Keratinocyte (primary cell): ENCODE results near the gene LDLRAD2. TPM values are rescaled to one million over a fixed set of nuclear protein-coding genes. Genes with fewer than 3 reads are reported as not detected.

ENCODE experiments used
- DNase-seq: peaks from one replicate; pipeline ENCODE4 v3.0.0-alpha.2; 2011; ENCODE audit warnings: low read depth, missing footprints, low spot score
- FAIRE-seq: peaks from 2 replicates; lab custom pipeline; 2011; peaks lifted over from hg19 to GRCh38; lab: Jason Lieb, UNC
- H2AFZ ChIP-seq: 2 replicates; pipeline ENCODE4 v1.6.0; 2012; ENCODE audit warnings: low read length, control low read depth, inconsistent platforms; ENCODE audit not compliant: control insufficient read depth
- H3K27ac ChIP-seq: 2 replicates; pipeline ENCODE4 v1.5.1; 2011; ENCODE audit warnings: low read length; ENCODE audit not compliant: control insufficient read depth, insufficient read depth
- H3K27me3 ChIP-seq: 3 replicates; pipeline ENCODE4 v1.6.0; 2011; ENCODE audit warnings: low read length; ENCODE audit not compliant: control insufficient read depth, insufficient read depth; ENCODE audit errors: extremely low read depth
- H3K36me3 ChIP-seq, 2 experiments: 2 replicates in 1 of 2; 3 replicates in 1 of 2; pipeline ENCODE4 v1.5.1; 2011; ENCODE audit warnings: low read length in 2 of 2, mild to moderate bottlenecking in 1 of 2; ENCODE audit not compliant: control insufficient read depth in 2 of 2, insufficient read depth in 2 of 2; ENCODE audit errors: extremely low read depth in 1 of 2
- H3K4me1 ChIP-seq: 3 replicates; pipeline ENCODE4 v1.5.1; 2011; ENCODE audit warnings: low read length; ENCODE audit not compliant: control insufficient read depth, insufficient read depth; ENCODE audit errors: extremely low read depth
- H3K4me2 ChIP-seq: 3 replicates; pipeline ENCODE4 v1.6.0; 2011; ENCODE audit warnings: low read depth, low read length; ENCODE audit not compliant: control insufficient read depth, insufficient read depth; ENCODE audit errors: extremely low read depth
- H3K4me3 ChIP-seq, 3 experiments: fragments of 200-600 bp in 1 of 3; sonication (generic) in 1 of 3; 2 replicates in 2 of 3; 3 replicates in 1 of 3; pipeline ENCODE4 v1.5.1; 2011 to 2016; ENCODE audit warnings: low read length in 3 of 3, mild to moderate bottlenecking in 3 of 3, control low read depth in 2 of 3, inconsistent platforms in 1 of 3, low read depth in 1 of 3, mixed read lengths in 1 of 3, mixed run types in 1 of 3, moderate library complexity in 1 of 3; ENCODE audit not compliant: control insufficient read depth in 2 of 3, insufficient read depth in 2 of 3; ENCODE audit errors: extremely low read depth in 1 of 3
- H3K79me2 ChIP-seq: 2 replicates; pipeline ENCODE4 v1.6.0; 2012; ENCODE audit warnings: low read length; ENCODE audit not compliant: control insufficient read depth, insufficient read depth
- H3K9ac ChIP-seq: 3 replicates; pipeline ENCODE4 v1.6.0; 2011; ENCODE audit warnings: low read length; ENCODE audit not compliant: control insufficient read depth, insufficient read depth; ENCODE audit errors: extremely low read depth
- H3K9me1 ChIP-seq: 3 replicates; pipeline ENCODE4 v1.6.0; 2011; ENCODE audit warnings: low read length; ENCODE audit not compliant: control insufficient read depth, insufficient read depth; ENCODE audit errors: extremely low read depth
- H3K9me3 ChIP-seq: 2 replicates; pipeline ENCODE4 v1.5.1; 2012; ENCODE audit warnings: low read depth, low read length; ENCODE audit not compliant: control insufficient read depth
- H4K20me1 ChIP-seq: 3 replicates; pipeline ENCODE4 v1.6.0; 2011; ENCODE audit warnings: low read length; ENCODE audit not compliant: control insufficient read depth, insufficient read depth; ENCODE audit errors: extremely low read depth
- EZH2 ChIP-seq: IDR thresholded peaks from one replicate; pipeline ENCODE4 v1.6.1; 2012; ENCODE audit warnings: inconsistent platforms, mild to moderate bottlenecking, low read length, moderate library complexity
- dilution Hi-C: fragments of 300-500 bp; cut with MboI; formaldehyde crosslinking; loops from one replicate; pipeline ENCODE4 v1.7.0; 2020; ENCODE audit warnings: low sequenced_read_pairs; ENCODE audit not compliant: extremely low pct_ligation_motif_present
- polyA plus RNA-seq, 5 experiments: library from polyadenylated mRNA; depleted of rRNA in 3 of 5; stranded (reverse) in 3 of 5; stranded (forward) in 1 of 5; unstranded in 1 of 5; fragments of >200 nt; gene quantifications; 1 replicate in 1 of 5; 2 replicates in 3 of 5; 3 replicates in 1 of 5; pipeline versions ENCODE4 v1.2.1 to v1.2.3, GENCODE V29; 2011 to 2012; ENCODE audit warnings: missing spikeins in 2 of 5, low read depth in 1 of 5, low replicate concordance in 1 of 5
- TF ChIP-seq, protein P1 (sequence below), 3 experiments: IDR thresholded peaks in 1 of 3; conservative IDR thresholded peaks in 1 of 3; optimal IDR thresholded peaks in 1 of 3; 2 replicates in 2 of 3; 3 replicates in 1 of 3; pipeline versions ENCODE3 to v1.5.1; 2011; ENCODE audit warnings: low read length in 3 of 3, mild to moderate bottlenecking in 3 of 3, moderate library complexity in 2 of 3, control low read depth in 1 of 3, inconsistent platforms in 1 of 3; ENCODE audit not compliant: insufficient read depth in 2 of 3; ENCODE audit errors: extremely low read depth in 1 of 3

LDLRAD2 gene
- polyA plus RNA-seq, 1 donor (not counting 4 experiments of a cell fraction or from before 2014, with no cell fraction given), result 0.07 TPM

DNA sequence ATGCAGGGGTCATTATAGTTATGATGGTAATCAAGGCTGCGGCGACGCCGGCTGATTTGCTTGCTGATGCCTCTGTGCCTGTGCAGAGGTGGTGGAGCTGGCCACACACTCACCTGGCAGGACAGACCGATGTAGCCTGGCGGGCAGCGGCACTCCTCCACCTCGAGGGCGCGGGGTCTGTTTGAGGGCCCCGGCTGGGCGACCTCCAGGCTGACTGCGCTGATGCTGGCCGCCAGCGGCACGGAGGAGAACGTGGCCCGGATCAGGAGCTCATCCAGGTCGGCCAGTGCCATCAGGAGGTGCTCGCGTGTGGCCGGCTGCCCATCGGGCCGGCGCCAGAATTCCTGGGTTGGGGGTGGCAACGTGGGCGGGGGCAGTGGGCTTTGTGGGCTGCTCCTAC, 52.7 kb downstream of the LDLRAD2 start:
- FAIRE-seq (no peak), DNase-seq (no peak)
- no peak overlapping the region for H2AFZ ChIP-seq
- peaks cover 22 to 48% of the 10 kb centered on the region in 2 experiments for H3K36me3 ChIP-seq
- H3K9me3 ChIP-seq, result no peaks in the 10 kb centered on the region
- peaks cover 7% of the 10 kb centered on the region for H3K4me1 ChIP-seq
- no peak overlapping the region for H3K9ac ChIP-seq
- dilution Hi-C loops, result no loop called here
- no peaks in the 10 kb centered on the region for H3K9me1 ChIP-seq
- no peak overlapping the region for H3K4me2 ChIP-seq
- no peak for TF ChIP-seq EZH2
- TF ChIP-seq, protein P1, sequence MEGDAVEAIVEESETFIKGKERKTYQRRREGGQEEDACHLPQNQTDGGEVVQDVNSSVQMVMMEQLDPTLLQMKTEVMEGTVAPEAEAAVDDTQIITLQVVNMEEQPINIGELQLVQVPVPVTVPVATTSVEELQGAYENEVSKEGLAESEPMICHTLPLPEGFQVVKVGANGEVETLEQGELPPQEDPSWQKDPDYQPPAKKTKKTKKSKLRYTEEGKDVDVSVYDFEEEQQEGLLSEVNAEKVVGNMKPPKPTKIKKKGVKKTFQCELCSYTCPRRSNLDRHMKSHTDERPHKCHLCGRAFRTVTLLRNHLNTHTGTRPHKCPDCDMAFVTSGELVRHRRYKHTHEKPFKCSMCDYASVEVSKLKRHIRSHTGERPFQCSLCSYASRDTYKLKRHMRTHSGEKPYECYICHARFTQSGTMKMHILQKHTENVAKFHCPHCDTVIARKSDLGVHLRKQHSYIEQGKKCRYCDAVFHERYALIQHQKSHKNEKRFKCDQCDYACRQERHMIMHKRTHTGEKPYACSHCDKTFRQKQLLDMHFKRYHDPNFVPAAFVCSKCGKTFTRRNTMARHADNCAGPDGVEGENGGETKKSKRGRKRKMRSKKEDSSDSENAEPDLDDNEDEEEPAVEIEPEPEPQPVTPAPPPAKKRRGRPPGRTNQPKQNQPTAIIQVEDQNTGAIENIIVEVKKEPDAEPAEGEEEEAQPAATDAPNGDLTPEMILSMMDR (optimal IDR thresholded peaks at IDR 0.05 in 1 of 3, IDR thresholded peaks at IDR 0.05 in 1 of 3, conservative IDR thresholded peaks at IDR 0.05 in 1 of 3; ENCODE audit: extremely low read depth in 1 of 3, insufficient read depth in 2 of 3, low read length in 3 of 3), result no peak
- peaks cover 3% of the 10 kb centered on the region for H4K20me1 ChIP-seq
- H3K27ac ChIP-seq, result no peak overlapping the region
- H3K4me3 ChIP-seq, result no peak overlapping the region
- no peaks in the 10 kb centered on the region for H3K79me2 ChIP-seq
- no peaks in the 10 kb centered on the region for H3K27me3 ChIP-seq

DNA sequence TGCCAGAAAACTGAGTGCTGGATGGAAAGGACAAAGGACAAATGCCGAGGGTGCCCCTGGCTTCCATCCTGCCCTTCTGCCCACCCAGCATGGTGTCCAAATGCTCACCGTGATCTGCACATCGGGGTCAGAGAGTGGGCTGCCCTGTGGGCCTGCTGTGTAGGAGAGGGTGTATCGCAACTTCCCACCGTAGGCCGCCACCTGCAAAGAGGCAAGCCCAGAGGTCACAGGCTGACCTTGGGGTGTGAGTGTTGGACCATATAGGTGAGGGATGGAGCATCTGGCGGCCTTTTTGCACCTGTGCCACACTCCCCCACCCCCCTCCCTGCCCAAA, 53.5 kb downstream of the LDLRAD2 start:
- peaks cover 22 to 40% of the 10 kb centered on the region in 2 experiments for H3K36me3 ChIP-seq
- peaks cover 15% of the 10 kb centered on the region for H3K4me1 ChIP-seq
- H3K4me2 ChIP-seq, result no peak overlapping the region
- H2AFZ ChIP-seq, result no peak overlapping the region
- H3K4me3 ChIP-seq, result no peak overlapping the region
- H3K79me2 ChIP-seq, result no peaks in the 10 kb centered on the region
- no peak overlapping the region for H3K9ac ChIP-seq
- no peaks in the 10 kb centered on the region for H3K27me3 ChIP-seq
- H3K9me3 ChIP-seq, result no peaks in the 10 kb centered on the region
- TF ChIP-seq EZH2, result no peak
- TF ChIP-seq, protein P1 (optimal IDR thresholded peaks at IDR 0.05 in 1 of 3, IDR thresholded peaks at IDR 0.05 in 1 of 3, conservative IDR thresholded peaks at IDR 0.05 in 1 of 3; ENCODE audit: extremely low read depth in 1 of 3, insufficient read depth in 2 of 3, low read length in 3 of 3), result no peak
- peaks cover 3% of the 10 kb centered on the region for H4K20me1 ChIP-seq
- FAIRE-seq, result no peak
- peaks cover 2% of the 10 kb centered on the region for H3K9me1 ChIP-seq
- DNase-seq, result no peak
- dilution Hi-C loops, result no loop called here
- no peak overlapping the region for H3K27ac ChIP-seq
